Effector memory CD8-positive, alpha-beta T cell (primary cell): ENCODE results near the gene UCK2.

ENCODE experiments used
- ATAC-seq: fragments of 150-1000 bp; cut with Tn5 transposase; replicated peaks from 2 replicates; pipeline ENCODE4 v1.10.0; 2021; ENCODE audit warnings: mild to moderate bottlenecking, moderate library complexity
- DNase-seq, 3 experiments: peaks; one replicate each; pipeline ENCODE4 v3.0.0; 2021
- H3K27ac Mint-ChIP-seq, 2 donors: one replicate each; pipeline ENCODE4 v1.8.0; 2022; ENCODE audit warnings: mild to moderate bottlenecking in 2 of 2, mixed read lengths in 2 of 2, moderate library complexity in 2 of 2
- H3K27me3 Mint-ChIP-seq, 2 donors: one replicate each; pipeline ENCODE4 v1.8.0; 2022; ENCODE audit warnings: mixed read lengths in 2 of 2
- H3K36me3 Mint-ChIP-seq: one replicate; pipeline ENCODE4 v1.8.0; 2022; ENCODE audit warnings: mild to moderate bottlenecking, moderate library complexity, mixed read lengths; ENCODE audit not compliant: insufficient read depth
- H3K4me1 Mint-ChIP-seq, 2 donors: one replicate each; pipeline ENCODE4 v1.8.0; 2022; ENCODE audit warnings: low read depth in 2 of 2, mixed read lengths in 2 of 2
- H3K4me3 Mint-ChIP-seq, 2 donors: one replicate each; pipeline ENCODE4 v1.8.0; 2022; ENCODE audit warnings: mild to moderate bottlenecking in 2 of 2, mixed read lengths in 2 of 2, moderate library complexity in 2 of 2
- H3K9me3 Mint-ChIP-seq, 2 donors: one replicate each; pipeline ENCODE4 v1.8.0; 2022; ENCODE audit warnings: mixed read lengths in 2 of 2

UCK2 gene

DNA sequence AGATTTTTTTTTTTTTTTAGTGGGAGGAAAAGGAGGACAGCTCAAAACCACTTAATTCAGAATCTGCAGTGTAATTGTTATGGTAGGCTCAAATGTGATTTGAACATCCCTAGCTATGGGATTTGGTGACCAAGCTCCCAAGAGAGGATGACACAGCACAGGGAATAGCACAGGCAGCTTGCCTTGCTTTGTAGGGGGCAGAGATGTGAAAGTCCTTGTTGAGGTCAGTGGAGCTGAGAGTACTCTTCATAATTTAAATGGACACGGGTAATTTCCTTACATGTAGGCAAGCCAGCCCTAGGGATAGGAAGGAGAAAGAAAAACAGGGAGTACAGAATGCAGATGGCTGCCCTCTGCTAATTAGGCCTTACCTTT is 3.2 kb upstream of the UCK2 start:
- DNase-seq: no peak
- H3K4me3 Mint-ChIP-seq: no peak overlapping the region
- no peaks in the 10 kb centered on the region for H3K9me3 Mint-ChIP-seq
- peaks cover 9 to 18% of the 10 kb centered on the region in 2 donors for H3K4me1 Mint-ChIP-seq
- no peaks in the 10 kb centered on the region for H3K27me3 Mint-ChIP-seq
- no peak for ATAC-seq
- no peak overlapping the region for H3K27ac Mint-ChIP-seq
- peaks cover 8% of the 10 kb centered on the region for H3K36me3 Mint-ChIP-seq

DNA sequence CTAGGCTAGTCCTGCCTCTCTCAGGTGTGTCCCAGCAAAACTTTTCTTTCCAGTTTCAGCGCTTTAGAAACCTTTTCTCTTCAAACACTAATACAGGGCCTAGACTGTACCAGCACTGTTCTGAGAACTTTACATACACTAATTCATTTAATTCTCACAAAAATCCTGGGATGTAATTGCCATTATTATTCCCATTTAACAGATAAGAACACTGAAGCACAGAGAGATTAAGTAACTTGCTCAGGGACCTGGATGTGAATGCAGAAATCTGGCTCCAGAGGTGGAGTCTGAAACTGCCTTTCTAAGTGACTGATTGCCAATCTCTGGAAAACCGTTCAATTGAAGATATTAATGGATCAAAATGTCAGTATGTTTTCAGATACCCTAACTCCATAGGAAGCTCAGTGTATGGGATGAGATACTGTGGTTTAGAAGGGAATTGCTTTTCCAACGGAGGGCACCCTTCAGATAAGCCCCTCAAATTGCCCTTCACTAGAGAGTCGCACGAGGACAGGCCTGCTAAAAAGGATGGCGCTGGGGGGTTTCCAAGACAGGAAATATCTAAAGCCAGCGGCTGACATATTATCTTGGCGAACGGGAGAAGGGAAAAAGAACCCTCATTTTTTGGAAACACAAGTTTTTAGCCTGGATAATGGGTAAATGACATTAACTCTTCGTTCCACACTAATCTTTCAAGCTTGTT is 698 bp upstream of the UCK2 start:
- Mint-ChIP-seq H3K4me3 (peak overlapping the region; percentile 90 to 94), H3K27ac (peak overlapping the region; percentile 79 to 82), H3K4me1 (peaks cover 12 to 21% of the 10 kb centered on the region in 2 donors)

DNA sequence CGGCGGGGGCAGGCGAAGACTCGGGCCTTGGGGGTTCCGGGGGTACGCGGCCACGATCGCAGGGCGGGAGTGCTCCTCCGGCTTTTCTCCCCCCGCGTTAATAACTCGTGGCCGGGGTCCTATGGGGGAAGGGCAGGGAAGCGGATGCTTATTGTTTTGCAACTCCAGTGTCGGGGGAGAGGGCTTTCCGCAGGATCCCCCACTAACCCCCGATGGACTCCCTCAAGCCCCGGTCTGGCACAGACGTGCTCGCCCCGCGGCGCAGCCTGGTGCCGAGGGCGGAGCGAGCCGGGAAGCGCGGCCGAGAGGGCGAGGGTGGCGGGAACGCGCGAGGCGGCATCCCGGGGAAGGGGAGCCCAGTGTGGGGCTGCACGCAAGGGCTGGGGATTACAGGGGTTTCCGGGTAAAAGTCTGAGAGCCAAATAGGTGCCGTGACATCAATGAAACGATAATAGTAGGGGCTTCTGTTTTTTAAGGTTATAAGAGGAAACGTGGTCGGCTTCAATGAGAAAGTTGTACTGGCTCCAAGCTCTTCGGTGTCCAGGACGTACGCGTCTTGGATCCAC is 772 bp downstream of the UCK2 start:
- Mint-ChIP-seq H3K4me1 (peaks cover 13 to 23% of the 10 kb centered on the region in 2 donors), H3K27me3 (no peaks in the 10 kb centered on the region), H3K36me3 (peaks cover 9% of the 10 kb centered on the region), H3K27ac (peak overlapping the region; percentile 71 to 82), H3K4me3 (peak overlapping the region; percentile 90 to 94), H3K9me3 (no peaks in the 10 kb centered on the region)
- ATAC-seq (peak; percentile 54), DNase-seq (peak in 2 of 3 experiments; percentile 12 to 45)

More for the DNA sequence above, 698 bp upstream of the UCK2 start:
- Mint-ChIP-seq H3K9me3 (no peaks in the 10 kb centered on the region), H3K27me3 (no peaks in the 10 kb centered on the region), H3K36me3 (peaks cover 9% of the 10 kb centered on the region)
- ATAC-seq (no peak), DNase-seq (no peak)

DNA sequence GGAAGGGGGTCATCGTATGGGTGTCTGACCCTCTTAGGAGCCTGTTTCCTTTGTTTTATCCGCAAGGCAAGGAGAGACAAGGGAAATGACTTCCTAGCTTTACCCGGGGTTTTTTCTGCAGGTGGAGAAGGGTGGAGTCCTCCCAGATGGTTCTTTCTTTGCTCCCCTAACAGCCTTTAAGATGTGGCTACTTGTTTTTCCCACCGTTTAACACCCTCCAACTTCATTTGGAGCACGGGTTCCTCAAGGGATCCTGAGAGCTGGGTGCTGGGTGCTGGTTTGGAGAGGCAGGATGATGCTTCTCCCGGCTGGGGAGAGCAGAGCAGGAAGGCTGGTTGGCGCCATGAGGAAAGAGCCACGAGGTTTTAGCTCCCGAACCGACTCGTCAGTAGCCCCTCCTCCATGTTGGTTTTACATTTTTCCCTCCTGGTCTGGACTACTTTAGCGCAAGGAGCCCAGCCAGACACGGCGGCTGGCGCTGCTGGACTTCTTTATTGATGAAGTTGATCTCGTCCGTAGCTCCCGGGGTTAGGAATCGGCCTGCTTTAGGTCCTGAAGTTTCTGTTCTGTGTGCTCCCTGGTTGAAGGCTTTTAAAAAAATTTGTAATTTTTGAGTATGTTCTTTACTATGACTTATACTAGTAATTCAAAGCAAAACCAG is 1.4 kb downstream of the UCK2 start:
- Mint-ChIP-seq H3K4me1 (peaks cover 16 to 26% of the 10 kb centered on the region in 2 donors), H3K9me3 (no peaks in the 10 kb centered on the region), H3K27ac (peak overlapping the region; percentile 71 to 82), H3K36me3 (peaks cover 9% of the 10 kb centered on the region), H3K27me3 (no peaks in the 10 kb centered on the region), H3K4me3 (peak overlapping the region; percentile 90 to 94)
- DNase-seq (no peak), ATAC-seq (no peak)

GRCh38 chr1:165829888-165830287 is 2.5 kb downstream of the UCK2 start:
- Mint-ChIP-seq H3K9me3 (no peaks in the 10 kb centered on the region), H3K4me3 (no peak overlapping the region)

GRCh38 chr1:165831146-165831545 is 3.7 kb downstream of the UCK2 start:
- ATAC-seq (no peak), DNase-seq (no peak)
- H3K36me3 Mint-ChIP-seq: peaks cover 9% of the 10 kb centered on the region
- H3K4me1 Mint-ChIP-seq: peaks cover 18 to 26% of the 10 kb centered on the region in 2 donors
- no peaks in the 10 kb centered on the region for H3K9me3 Mint-ChIP-seq
- H3K27me3 Mint-ChIP-seq: no peaks in the 10 kb centered on the region
- H3K4me3 Mint-ChIP-seq: no peak overlapping the region
- H3K27ac Mint-ChIP-seq: no peak overlapping the region

More at GRCh38 chr1:165829888-165830287, 2.5 kb downstream of the UCK2 start:
- peak overlapping the region in 1 of 2 donors; percentile 71 for H3K27ac Mint-ChIP-seq
- H3K4me1 Mint-ChIP-seq: peaks cover 18 to 26% of the 10 kb centered on the region in 2 donors
- ATAC-seq (no peak), DNase-seq (no peak)
- H3K27me3 Mint-ChIP-seq: no peaks in the 10 kb centered on the region
- peaks cover 9% of the 10 kb centered on the region for H3K36me3 Mint-ChIP-seq

- Mint-ChIP-seq H3K27ac (peak overlapping the region in 1 of 2 donors; percentile 6), H3K4me1 (peaks cover 18 to 19% of the 10 kb centered on the region in 2 donors), H3K4me3 (no peak overlapping the region), H3K27me3 (no peaks in the 10 kb centered on the region), H3K9me3 (no peaks in the 10 kb centered on the region), H3K36me3 (peaks cover 9% of the 10 kb centered on the region)
- ATAC-seq (no peak), DNase-seq (no peak)
Observed at GRCh38 chr1:165832902-165833301, 5.5 kb downstream of the UCK2 start.

DNA sequence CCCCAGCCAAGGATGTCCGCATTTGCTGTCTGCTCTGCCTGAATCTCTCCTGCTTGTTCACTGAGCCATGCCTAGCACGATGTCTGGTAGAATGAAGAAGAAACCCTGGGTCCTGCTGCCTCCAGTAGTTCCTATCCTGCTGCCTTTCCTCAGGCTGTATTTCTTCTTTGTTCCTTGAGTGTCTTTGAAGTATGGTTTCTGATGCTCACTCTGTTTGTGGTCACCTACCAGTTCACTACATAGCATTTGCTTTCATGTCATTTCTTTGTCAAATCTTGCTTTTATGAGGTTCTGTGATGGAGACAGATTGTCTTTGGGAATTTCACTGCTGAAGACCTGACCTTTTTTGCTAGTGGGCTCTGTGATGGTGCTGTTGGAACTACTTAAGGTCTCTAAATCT is 5.9 kb downstream of the UCK2 start:
- H3K27ac Mint-ChIP-seq: peak overlapping the region in 1 of 2 donors; percentile 6
- peaks cover 17 to 21% of the 10 kb centered on the region in 2 donors for H3K4me1 Mint-ChIP-seq
- H3K27me3 Mint-ChIP-seq: no peaks in the 10 kb centered on the region
- no peak overlapping the region for H3K4me3 Mint-ChIP-seq
- no peaks in the 10 kb centered on the region for H3K9me3 Mint-ChIP-seq
- no peak for DNase-seq
- no peak for ATAC-seq
- H3K36me3 Mint-ChIP-seq: peaks cover 8% of the 10 kb centered on the region

GRCh38 chr1:165834229-165834628 is 6.8 kb downstream of the UCK2 start:
- Mint-ChIP-seq H3K27ac (no peak overlapping the region), H3K9me3 (no peaks in the 10 kb centered on the region), H3K27me3 (no peaks in the 10 kb centered on the region), H3K36me3 (peaks cover 2% of the 10 kb centered on the region), H3K4me1 (peaks cover 9 to 12% of the 10 kb centered on the region in 2 donors), H3K4me3 (no peak overlapping the region)
- ATAC-seq: no peak
- DNase-seq: no peak

- ATAC-seq (no peak), DNase-seq (no peak)
- H3K36me3 Mint-ChIP-seq: no peaks in the 10 kb centered on the region
Observed at GRCh38 chr1:165834881-165835280, 7.5 kb downstream of the UCK2 start.

GRCh38 chr1:165836664-165837482 is 9.5 kb downstream of the UCK2 start:
- H3K27me3 Mint-ChIP-seq: no peaks in the 10 kb centered on the region
- peaks cover 14% of the 10 kb centered on the region in 2 donors for H3K4me1 Mint-ChIP-seq
- no peaks in the 10 kb centered on the region for H3K9me3 Mint-ChIP-seq
- DNase-seq (no peak), ATAC-seq (no peak)
- H3K4me3 Mint-ChIP-seq: no peak overlapping the region
- H3K36me3 Mint-ChIP-seq: no peaks in the 10 kb centered on the region
- no peak overlapping the region for H3K27ac Mint-ChIP-seq

More at GRCh38 chr1:165834881-165835280, 7.5 kb downstream of the UCK2 start:
- no peak overlapping the region for H3K4me3 Mint-ChIP-seq
- H3K9me3 Mint-ChIP-seq: no peaks in the 10 kb centered on the region
- H3K4me1 Mint-ChIP-seq: peaks cover 8 to 9% of the 10 kb centered on the region in 2 donors
- no peak overlapping the region for H3K27ac Mint-ChIP-seq
- H3K27me3 Mint-ChIP-seq: no peaks in the 10 kb centered on the region

- no peak for ATAC-seq
- no peaks in the 10 kb centered on the region for H3K36me3 Mint-ChIP-seq
- no peak for DNase-seq
- H3K9me3 Mint-ChIP-seq: no peaks in the 10 kb centered on the region
- no peak overlapping the region for H3K27ac Mint-ChIP-seq
- H3K4me3 Mint-ChIP-seq: no peak overlapping the region
- H3K4me1 Mint-ChIP-seq: peaks cover 23 to 25% of the 10 kb centered on the region in 2 donors
- H3K27me3 Mint-ChIP-seq: no peaks in the 10 kb centered on the region
Observed at GRCh38 chr1:165837838-165838364, 10.5 kb downstream of the UCK2 start.

DNA sequence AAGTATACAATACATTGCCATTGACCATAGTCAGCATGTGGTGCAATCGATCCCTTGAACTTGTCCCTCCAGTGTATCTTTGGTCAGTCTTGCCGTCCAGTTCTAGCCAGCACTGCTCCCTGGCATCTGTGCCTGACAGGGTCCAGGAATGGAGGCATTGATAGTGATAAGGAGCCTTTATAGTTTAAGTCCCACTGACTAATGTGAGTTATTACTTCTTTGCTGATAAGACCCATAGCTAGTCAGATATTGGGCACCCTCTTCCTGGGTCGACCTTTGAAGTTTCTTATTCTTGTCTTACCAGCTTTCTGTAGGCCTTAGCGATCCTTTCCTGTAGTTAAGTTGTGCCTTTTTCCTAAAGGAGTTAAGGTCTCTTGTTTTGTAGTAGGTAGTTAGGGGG is 13.0 kb downstream of the UCK2 start:
- no peak overlapping the region for H3K4me3 Mint-ChIP-seq
- H3K27me3 Mint-ChIP-seq: no peaks in the 10 kb centered on the region
- no peaks in the 10 kb centered on the region for H3K36me3 Mint-ChIP-seq
- H3K4me1 Mint-ChIP-seq: peaks cover 22 to 23% of the 10 kb centered on the region in 2 donors
- H3K27ac Mint-ChIP-seq: no peak overlapping the region
- H3K9me3 Mint-ChIP-seq: no peaks in the 10 kb centered on the region
- ATAC-seq (no peak), DNase-seq (no peak)
